Lung (tissue), 12 donors: Measurements from ENCODE around the gene OPALIN. TPM values are rescaled to one million over a fixed set of nuclear protein-coding genes. Genes with fewer than 3 reads are reported as not detected.

Experiments
- ATAC-seq: fragments of 200-7000 bp; cut with Tn5 transposase; one replicate; pipeline ENCODE4 v1.9.1; 2020; ENCODE audit warnings: moderate number of reproducible peaks; ENCODE audit not compliant: insufficient read depth, low FRiP score
- DNase-seq, 3 donors: peaks; one replicate each; pipeline ENCODE4 v3.0.0-alpha.2; 2013 to 2017
- H3K27ac ChIP-seq, 2 donors: one replicate each; pipeline ENCODE4 v1.5.1; 2013; ENCODE audit warnings: mild to moderate bottlenecking in 2 of 2, moderate library complexity in 2 of 2, control low read depth in 1 of 2, inconsistent platforms in 1 of 2, low read depth in 1 of 2, low read length in 1 of 2
- H3K27me3 ChIP-seq, 3 donors: one replicate each; pipeline ENCODE4 v1.5.1; 2013; ENCODE audit warnings: low read length in 2 of 3; ENCODE audit not compliant: control insufficient read depth in 3 of 3, insufficient read depth in 3 of 3
- H3K36me3 ChIP-seq, 4 donors: one replicate each; pipeline ENCODE4 v1.5.1; 2013; ENCODE audit warnings: low read length in 4 of 4, mild to moderate bottlenecking in 1 of 4, moderate library complexity in 1 of 4; ENCODE audit not compliant: control insufficient read depth in 4 of 4, insufficient read depth in 4 of 4
- H3K4me1 ChIP-seq, 5 donors: one replicate each; pipeline ENCODE4 v1.5.1; 2013; ENCODE audit warnings: low read length in 5 of 5, mild to moderate bottlenecking in 2 of 5, moderate library complexity in 1 of 5; ENCODE audit not compliant: control insufficient read depth in 5 of 5, insufficient read depth in 5 of 5
- H3K4me3 ChIP-seq: one replicate; pipeline ENCODE4 v1.5.1; 2013; ENCODE audit warnings: mild to moderate bottlenecking, control low read depth, moderate library complexity
- H3K9ac ChIP-seq, 2 donors: one replicate each; pipeline ENCODE4 v1.5.1; 2013; ENCODE audit warnings: low read length in 2 of 2, control low read depth in 1 of 2; ENCODE audit not compliant: insufficient read depth in 1 of 2
- H3K9me3 ChIP-seq, 4 donors: one replicate each; pipeline ENCODE4 v1.5.1; 2013; ENCODE audit warnings: low read length in 3 of 4, mild to moderate bottlenecking in 1 of 4, moderate library complexity in 1 of 4; ENCODE audit not compliant: control insufficient read depth in 4 of 4, insufficient read depth in 3 of 4
- WGBS, 2 donors: extraction: QIAGEN DNeasy Blood & Tissue Kit; methylation state at CpG; one replicate each; pipeline ENCODE4 v1.1.7; 2013; 5-methylcytosine and 5-hydroxymethylcytosine counted together
- polyA plus RNA-seq, 2 donors: library from polyadenylated mRNA; stranded (reverse); fragments of 200-250 nt; gene quantifications; one replicate each; pipeline ENCODE4 v1.2.1, GENCODE V29; 2013
- total RNA-seq, 2 donors: library from RNA; depleted of rRNA in 1 of 2; stranded (reverse); fragments of >200 nt in 1 of 2; gene quantifications; one replicate each; pipeline ENCODE4 v1.2.1, GENCODE V29; 2014 to 2021
- TF ChIP-seq, protein P1 (sequence below): IDR thresholded peaks from 2 replicates; pipeline ENCODE4 v1.5.1; 2012; ENCODE audit warnings: mild to moderate bottlenecking; ENCODE audit errors: control extremely low read depth, extremely low read depth
- donor health status: control.
- donor health status: control.
- donor health status: Bipolar disorder and iron deficiency.
- donor health status: healthy.
- donor health status: DM: yes; HTN: yes; CAD: no.

Gene OPALIN
- total and polyA plus RNA-seq, 4 donors, result not detected

DNA sequence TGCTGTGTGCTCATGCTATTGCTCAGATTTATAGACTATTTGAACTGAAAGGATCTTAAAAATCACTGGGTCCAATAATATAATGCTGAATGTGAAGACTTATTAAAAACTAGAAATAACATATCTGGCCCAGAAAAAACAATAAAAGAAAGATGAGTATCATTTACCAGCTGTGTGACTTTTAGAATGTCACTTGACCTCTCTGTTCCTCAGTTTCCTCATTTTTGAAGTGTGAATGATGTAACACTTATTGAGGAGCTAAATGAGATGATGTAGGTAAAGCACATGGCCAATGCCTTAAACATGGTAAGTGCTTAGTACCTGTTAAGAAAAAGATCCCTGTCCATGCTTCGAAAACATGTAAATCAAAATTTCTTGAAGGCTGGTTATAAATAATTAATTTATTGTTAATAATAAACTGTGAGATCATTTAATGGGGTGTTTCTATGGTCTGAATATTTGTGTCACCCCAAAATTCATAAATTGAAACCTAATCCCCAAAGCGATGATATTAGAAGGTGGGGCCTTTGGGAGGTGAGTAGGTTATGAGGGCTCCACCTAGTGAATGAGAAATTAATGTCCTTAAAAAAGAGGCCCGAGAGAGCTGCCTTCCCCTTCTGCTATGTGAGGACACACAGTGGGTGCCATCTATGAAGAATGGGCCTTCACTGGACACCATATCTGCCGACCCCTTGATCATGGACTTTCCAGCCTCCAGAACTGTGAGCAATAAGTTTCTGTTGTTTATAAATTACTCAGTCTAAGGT lies 41.6 kb downstream of the OPALIN start:
- Histone ChIP-seq H3K36me3 (no peaks in the 10 kb centered on the region), H3K4me1 (no peaks in the 10 kb centered on the region), H3K9me3 (no peaks in the 10 kb centered on the region), H3K27me3 (peaks cover 0 to 6% (median 3%) of the 10 kb centered on the region in 3 donors), H3K27ac (no peak overlapping the region), H3K9ac (no peak overlapping the region), H3K4me3 (no peak overlapping the region)
- TF ChIP-seq, protein P1, sequence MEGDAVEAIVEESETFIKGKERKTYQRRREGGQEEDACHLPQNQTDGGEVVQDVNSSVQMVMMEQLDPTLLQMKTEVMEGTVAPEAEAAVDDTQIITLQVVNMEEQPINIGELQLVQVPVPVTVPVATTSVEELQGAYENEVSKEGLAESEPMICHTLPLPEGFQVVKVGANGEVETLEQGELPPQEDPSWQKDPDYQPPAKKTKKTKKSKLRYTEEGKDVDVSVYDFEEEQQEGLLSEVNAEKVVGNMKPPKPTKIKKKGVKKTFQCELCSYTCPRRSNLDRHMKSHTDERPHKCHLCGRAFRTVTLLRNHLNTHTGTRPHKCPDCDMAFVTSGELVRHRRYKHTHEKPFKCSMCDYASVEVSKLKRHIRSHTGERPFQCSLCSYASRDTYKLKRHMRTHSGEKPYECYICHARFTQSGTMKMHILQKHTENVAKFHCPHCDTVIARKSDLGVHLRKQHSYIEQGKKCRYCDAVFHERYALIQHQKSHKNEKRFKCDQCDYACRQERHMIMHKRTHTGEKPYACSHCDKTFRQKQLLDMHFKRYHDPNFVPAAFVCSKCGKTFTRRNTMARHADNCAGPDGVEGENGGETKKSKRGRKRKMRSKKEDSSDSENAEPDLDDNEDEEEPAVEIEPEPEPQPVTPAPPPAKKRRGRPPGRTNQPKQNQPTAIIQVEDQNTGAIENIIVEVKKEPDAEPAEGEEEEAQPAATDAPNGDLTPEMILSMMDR, result no peak
- DNase-seq, result no peak
- ATAC-seq, result no peak
- WGBS, 2 donors, result 79 to 81% methylated on average over 4 of the region's 4 CpGs

DNA sequence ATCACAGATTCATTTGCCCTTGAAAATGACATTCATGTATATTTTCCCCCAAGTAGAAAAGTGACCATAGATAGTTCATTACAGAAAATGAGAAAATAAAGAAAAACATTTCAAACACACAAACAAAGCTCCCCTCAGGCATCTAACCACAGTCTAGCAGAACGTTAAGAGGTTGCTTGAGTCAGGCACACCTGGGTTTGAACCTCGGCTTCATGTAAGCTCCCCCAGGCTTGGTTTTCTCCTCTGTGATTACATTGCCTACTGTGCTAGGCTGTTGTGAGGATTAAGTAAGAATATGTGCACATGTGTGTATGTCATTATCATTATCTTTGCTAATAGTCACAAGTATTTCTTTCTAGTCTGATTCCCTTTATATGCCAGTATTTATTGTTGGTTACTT lies 45.5 kb downstream of the OPALIN start:
- H3K4me3 ChIP-seq, result no peak overlapping the region
- H3K4me1 ChIP-seq, result peaks cover 2 to 19% (median 10%) of the 10 kb centered on the region in 5 donors
- TF ChIP-seq, protein P1, result no peak
- H3K36me3 ChIP-seq, result no peaks in the 10 kb centered on the region
- H3K27me3 ChIP-seq, result peaks cover 0 to 3% (median 0%) of the 10 kb centered on the region in 3 donors
- H3K9me3 ChIP-seq, result no peaks in the 10 kb centered on the region
- WGBS, 2 donors, result 78 to 83% methylated on average over 2 of the region's 2 CpGs
- no peak for DNase-seq
- no peak overlapping the region for H3K27ac ChIP-seq
- no peak overlapping the region for H3K9ac ChIP-seq
- ATAC-seq, result no peak

DNA sequence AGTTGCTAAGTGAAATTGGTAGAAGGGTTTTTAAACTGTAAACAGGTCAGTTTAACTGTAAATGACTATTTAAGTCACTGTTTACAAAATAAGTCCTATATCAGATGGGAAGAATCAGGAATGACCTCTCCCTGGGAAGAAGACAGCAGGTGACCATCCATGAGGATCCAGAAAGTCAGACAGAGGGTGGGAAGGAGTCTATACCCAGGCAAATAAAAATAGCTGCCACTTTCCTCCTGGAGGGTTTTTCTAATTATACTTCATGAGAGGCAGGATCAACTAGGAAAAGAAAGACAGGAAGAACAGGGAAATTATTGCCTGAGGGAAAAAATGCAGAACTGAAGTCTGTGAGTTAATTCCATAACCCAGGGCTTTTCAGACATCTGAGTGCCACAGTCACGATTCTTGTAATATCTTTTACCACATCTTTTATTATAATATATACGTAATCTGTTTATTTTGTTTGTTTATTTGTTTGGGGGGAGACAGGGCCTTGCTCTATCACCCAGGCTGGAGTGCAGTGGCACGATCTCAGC lies 47.6 kb downstream of the OPALIN start:
- peaks cover 2 to 19% (median 10%) of the 10 kb centered on the region in 5 donors for H3K4me1 ChIP-seq
- WGBS, 2 donors, result 69 to 72% methylated on average over 3 of the region's 3 CpGs
- TF ChIP-seq, protein P1, result no peak
- DNase-seq (no peak), ATAC-seq (no peak)
- peaks cover 0 to 3% (median 0%) of the 10 kb centered on the region in 3 donors for H3K27me3 ChIP-seq
- no peak overlapping the region for H3K27ac ChIP-seq
- no peak overlapping the region for H3K9ac ChIP-seq
- no peaks in the 10 kb centered on the region for H3K9me3 ChIP-seq
- H3K4me3 ChIP-seq, result no peak overlapping the region
- no peaks in the 10 kb centered on the region for H3K36me3 ChIP-seq
